ENCODE measurements around the gene KIF6.

DNA sequence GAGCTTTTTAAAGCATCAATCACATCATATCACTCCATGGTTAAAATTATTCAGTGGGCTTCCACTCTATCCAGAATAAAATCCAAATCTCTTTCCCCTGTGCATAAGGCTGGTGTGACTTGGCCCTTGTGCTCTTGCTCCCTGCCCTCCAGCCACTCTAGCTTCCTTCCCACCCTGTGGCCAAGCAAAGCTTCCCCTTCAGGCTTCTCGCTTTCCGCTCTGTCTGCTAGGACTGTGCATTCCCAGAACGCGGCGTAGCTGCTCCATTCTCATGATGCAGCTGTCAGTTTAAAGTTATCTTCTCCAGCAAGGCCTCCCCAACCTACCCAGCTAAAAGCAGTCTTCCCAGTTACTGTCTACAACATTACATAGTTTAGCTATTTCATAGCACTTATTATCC, 383.3 kb downstream of the KIF6 start:
- TF ChIP-seq, protein P1, sequence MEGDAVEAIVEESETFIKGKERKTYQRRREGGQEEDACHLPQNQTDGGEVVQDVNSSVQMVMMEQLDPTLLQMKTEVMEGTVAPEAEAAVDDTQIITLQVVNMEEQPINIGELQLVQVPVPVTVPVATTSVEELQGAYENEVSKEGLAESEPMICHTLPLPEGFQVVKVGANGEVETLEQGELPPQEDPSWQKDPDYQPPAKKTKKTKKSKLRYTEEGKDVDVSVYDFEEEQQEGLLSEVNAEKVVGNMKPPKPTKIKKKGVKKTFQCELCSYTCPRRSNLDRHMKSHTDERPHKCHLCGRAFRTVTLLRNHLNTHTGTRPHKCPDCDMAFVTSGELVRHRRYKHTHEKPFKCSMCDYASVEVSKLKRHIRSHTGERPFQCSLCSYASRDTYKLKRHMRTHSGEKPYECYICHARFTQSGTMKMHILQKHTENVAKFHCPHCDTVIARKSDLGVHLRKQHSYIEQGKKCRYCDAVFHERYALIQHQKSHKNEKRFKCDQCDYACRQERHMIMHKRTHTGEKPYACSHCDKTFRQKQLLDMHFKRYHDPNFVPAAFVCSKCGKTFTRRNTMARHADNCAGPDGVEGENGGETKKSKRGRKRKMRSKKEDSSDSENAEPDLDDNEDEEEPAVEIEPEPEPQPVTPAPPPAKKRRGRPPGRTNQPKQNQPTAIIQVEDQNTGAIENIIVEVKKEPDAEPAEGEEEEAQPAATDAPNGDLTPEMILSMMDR (IDR thresholded peaks at IDR 0.05), result no peak
- no peak for TF ChIP-seq POLR2AphosphoS5 (IDR thresholded peaks at IDR 0.05; ENCODE audit: low read depth, low read length)

All from Panc1 (cell line).